ENCODE data around the gene SIGLEC1. TPM values are rescaled to one million over a fixed set of nuclear protein-coding genes. Genes with fewer than 3 reads are reported as not detected.

The SIGLEC1 gene
- total RNA-seq, 2 experiments from 2014 or later, result 0.08 to 0.11 TPM

- Mint-ChIP-seq H3K27me3 (peaks cover 6% of the 10 kb centered on the region), H3K4me3 (peak overlapping the region; percentile 92), H3K4me1 (ENCODE audit: low read depth) (peaks cover 14% of the 10 kb centered on the region), H3K9me3 (no peaks in the 10 kb centered on the region), H3K27ac (peak overlapping the region; percentile 70), H3K36me3 (ENCODE audit: low read depth) (peaks cover 18% of the 10 kb centered on the region)
- intact Hi-C loops (cut with DNase I, micrococcal nuclease), result loop anchor here (2.0 to 5.0 kb wide), 2 partner anchors 69 to 265 kb away; partner anchors contain the start of genes AP5S1 (in 1 of the 2) and RNF24 (in 1 of the 2)
- H3K36me3 ChIP-seq (ENCODE audit: insufficient read depth, low read length), result peaks cover 6% of the 10 kb centered on the region
- TF ChIP-seq CTCF (IDR thresholded peaks at IDR 0.05), result no peak
- ChIA-PET CTCF (interaction anchor here (1.5 to 3.5 kb wide), 3 partner anchors 16 to 103 kb away, joined by 7 to 25 read pairs (median 14); partner anchors contain the start of gene ADISSP), POLR2A (interaction anchor here (1.0 to 3.4 kb wide), 4 partner anchors 16 to 69 kb away, joined by 3 to 17 read pairs (median 7); partner anchors contain the start of genes ADISSP and AP5S1)
- H3K9me3 ChIP-seq (ENCODE audit: control insufficient read depth in 1 of 2, insufficient read depth in 1 of 2, low read length in 2 of 2), result no peaks in the 10 kb centered on the region
- H3K4me1 ChIP-seq (ENCODE audit: insufficient read depth, low read length), result peaks cover 13% of the 10 kb centered on the region
- H3K27me3 ChIP-seq (ENCODE audit: control insufficient read depth in 1 of 2, insufficient read depth in 2 of 2, low read length in 2 of 2), result peaks cover 0 to 14% of the 10 kb centered on the region in 2 experiments
- DNase-seq (peak in 13 of 14 experiments; percentile 20 to 77 (median 52)), ATAC-seq (ENCODE audit: poor library complexity) (peak; percentile 76)
- H3K27ac ChIP-seq (ENCODE audit: low read depth in 1 of 2, low read length in 2 of 2), result no peak overlapping the region
- peak overlapping the region; percentile 20 for H3K4me3 ChIP-seq (ENCODE audit: low read length)
Observed at GRCh38 chr20:3751675-3752385, 39.4 kb upstream of the SIGLEC1 start.

GRCh38 chr20:3751305-3751674 is 38.9 kb upstream of the SIGLEC1 start:
- no peak overlapping the region for H3K27ac ChIP-seq (ENCODE audit: low read depth in 1 of 2, low read length in 2 of 2)
- CTCF ChIA-PET, result interaction anchor here (3.5 kb wide), 1 partner anchor 17 kb away, joined by 25 read pairs; the partner anchor contains the start of gene ADISSP
- H3K27me3 Mint-ChIP-seq, result peaks cover 6% of the 10 kb centered on the region
- TF ChIP-seq CTCF (IDR thresholded peaks at IDR 0.05), result no peak
- no peak for ATAC-seq (ENCODE audit: poor library complexity)
- peaks cover 13% of the 10 kb centered on the region for H3K4me1 ChIP-seq (ENCODE audit: insufficient read depth, low read length)
- peaks cover 0 to 14% of the 10 kb centered on the region in 2 experiments for H3K27me3 ChIP-seq (ENCODE audit: control insufficient read depth in 1 of 2, insufficient read depth in 2 of 2, low read length in 2 of 2)
- peak overlapping the region; percentile 74 for H3K4me3 Mint-ChIP-seq
- H3K36me3 ChIP-seq (ENCODE audit: insufficient read depth, low read length), result peaks cover 6% of the 10 kb centered on the region
- H3K9me3 Mint-ChIP-seq, result no peaks in the 10 kb centered on the region
- DNase-seq, result no peak
- H3K36me3 Mint-ChIP-seq (ENCODE audit: low read depth), result peaks cover 13% of the 10 kb centered on the region
- H3K27ac Mint-ChIP-seq, result no peak overlapping the region
- no peak overlapping the region for H3K4me3 ChIP-seq (ENCODE audit: low read length)
- POLR2A ChIA-PET, result interaction anchor here (1.0 to 1.7 kb wide), 2 partner anchors 16 to 60 kb away, joined by 3 to 8 read pairs; partner anchors contain the start of gene ADISSP
- peaks cover 14% of the 10 kb centered on the region for H3K4me1 Mint-ChIP-seq (ENCODE audit: low read depth)
- no peaks in the 10 kb centered on the region for H3K9me3 ChIP-seq (ENCODE audit: control insufficient read depth in 1 of 2, insufficient read depth in 1 of 2, low read length in 2 of 2)
- intact Hi-C loops (cut with DNase I, micrococcal nuclease), result loop anchor here in 1 of 2 experiments (5.0 kb wide), 1 partner anchor 266 kb away; the partner anchor contains the start of gene RNF24

GRCh38 chr20:3749689-3750531 is 37.5 kb upstream of the SIGLEC1 start:
- Mint-ChIP-seq H3K36me3 (ENCODE audit: low read depth) (peaks cover 7% of the 10 kb centered on the region), H3K27me3 (peaks cover 6% of the 10 kb centered on the region), H3K4me3 (no peak overlapping the region), H3K4me1 (ENCODE audit: low read depth) (peaks cover 19% of the 10 kb centered on the region), H3K9me3 (no peaks in the 10 kb centered on the region), H3K27ac (no peak overlapping the region)
- no peak for ATAC-seq (ENCODE audit: poor library complexity)
- Histone ChIP-seq H3K4me3 (ENCODE audit: low read length) (no peak overlapping the region), H3K9me3 (ENCODE audit: control insufficient read depth in 1 of 2, insufficient read depth in 1 of 2, low read length in 2 of 2) (no peaks in the 10 kb centered on the region), H3K4me1 (ENCODE audit: insufficient read depth, low read length) (peaks cover 19% of the 10 kb centered on the region), H3K27me3 (ENCODE audit: control insufficient read depth in 1 of 2, insufficient read depth in 2 of 2, low read length in 2 of 2) (peaks cover 3 to 19% of the 10 kb centered on the region in 2 experiments), H3K36me3 (ENCODE audit: insufficient read depth, low read length) (peaks cover 1% of the 10 kb centered on the region), H3K27ac (ENCODE audit: low read depth in 1 of 2, low read length in 2 of 2) (no peak overlapping the region)
- intact Hi-C loops (cut with DNase I, micrococcal nuclease), result loop anchor here in 1 of 2 experiments (5.0 kb wide), 1 partner anchor 267 kb away; the partner anchor contains the start of gene RNF24
- ChIA-PET POLR2A (no interaction called here), CTCF (interaction anchor here (3.5 kb wide), 1 partner anchor 18 kb away, joined by 25 read pairs; the partner anchor contains the start of gene ADISSP)
- peak; percentile 30 for TF ChIP-seq CTCF (IDR thresholded peaks at IDR 0.05)
- peak in 7 of 14 experiments; percentile 14 to 59 (median 27) for DNase-seq
